ENCODE measurements around the gene MAGI1.

The MAGI1 gene

DNA sequence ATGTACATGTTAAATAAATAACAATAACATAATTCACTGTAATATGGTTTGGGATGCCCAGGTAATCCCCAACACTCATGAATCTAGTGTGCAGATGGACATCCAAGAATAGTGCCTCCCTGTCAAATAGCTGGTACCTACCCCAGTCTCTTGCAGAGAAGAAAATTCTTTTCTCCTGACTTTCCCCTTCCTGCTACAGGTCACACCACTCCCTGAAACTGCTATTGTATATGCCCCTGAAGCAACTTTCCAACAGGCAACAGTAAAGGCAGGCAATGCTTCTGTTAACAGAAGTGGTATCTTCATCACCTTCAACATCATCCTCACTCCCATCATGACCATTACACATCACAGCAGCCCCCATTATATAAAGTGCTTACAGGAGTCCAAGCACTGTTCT lies 431.6 kb downstream of the MAGI1 start:
- DNase-seq, result no peak

DNA sequence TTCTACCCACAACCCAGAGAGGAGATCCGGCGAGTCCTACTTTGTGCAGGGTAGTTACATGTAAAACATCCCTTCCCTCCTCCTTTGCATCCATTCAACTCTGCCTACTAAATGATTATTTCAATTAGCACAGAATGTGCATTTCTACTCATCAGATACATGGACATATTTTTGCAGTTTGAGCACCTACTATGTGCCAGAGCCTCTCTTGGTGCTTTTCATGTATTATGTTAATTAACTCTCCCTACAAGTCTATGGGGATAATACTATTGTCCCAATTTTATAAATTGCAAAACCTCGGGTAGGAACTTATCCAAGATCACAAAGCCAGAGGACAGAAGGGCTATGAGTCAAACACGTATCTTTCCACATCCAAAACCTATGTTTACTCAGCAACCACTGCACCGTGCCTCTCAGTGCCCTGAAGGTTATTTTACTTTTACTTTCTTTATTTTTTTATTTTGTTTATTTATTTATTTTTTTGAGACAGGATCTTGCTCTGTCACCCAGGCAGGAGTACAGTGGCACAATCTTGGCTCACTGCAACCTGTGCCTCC lies 432.8 kb downstream of the MAGI1 start:
- no peak for DNase-seq

DNA sequence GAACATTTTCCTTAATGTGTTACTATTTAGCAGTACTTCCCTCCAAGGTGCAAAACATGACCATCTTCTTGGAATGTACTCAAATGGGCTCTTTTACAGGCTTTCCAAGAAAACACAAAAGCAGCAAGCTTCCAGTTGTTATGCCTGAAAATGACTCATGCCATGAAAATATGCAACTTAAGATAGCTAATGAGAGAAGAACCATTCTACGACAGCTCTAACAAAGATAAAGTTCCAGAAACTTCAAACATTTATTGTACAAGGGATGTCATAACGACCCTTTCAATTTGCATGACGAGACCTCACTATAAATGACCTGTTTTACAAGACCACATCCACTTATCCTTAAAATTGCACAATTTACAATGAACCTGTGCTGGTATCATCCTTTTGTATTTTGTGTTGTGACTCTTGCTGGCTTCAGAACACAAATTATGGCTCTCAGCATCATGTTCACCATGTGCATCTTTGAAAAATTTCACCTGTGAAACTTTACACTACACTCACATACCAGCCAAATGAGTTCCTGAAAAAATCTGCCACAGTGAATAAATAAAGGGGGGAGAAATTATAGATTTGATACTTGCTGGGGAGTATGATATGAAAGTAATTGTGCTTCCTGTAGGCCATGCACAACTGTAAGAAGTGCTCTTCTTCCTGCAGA lies 433.7 kb downstream of the MAGI1 start:
- DNase-seq, result no peak

DNA sequence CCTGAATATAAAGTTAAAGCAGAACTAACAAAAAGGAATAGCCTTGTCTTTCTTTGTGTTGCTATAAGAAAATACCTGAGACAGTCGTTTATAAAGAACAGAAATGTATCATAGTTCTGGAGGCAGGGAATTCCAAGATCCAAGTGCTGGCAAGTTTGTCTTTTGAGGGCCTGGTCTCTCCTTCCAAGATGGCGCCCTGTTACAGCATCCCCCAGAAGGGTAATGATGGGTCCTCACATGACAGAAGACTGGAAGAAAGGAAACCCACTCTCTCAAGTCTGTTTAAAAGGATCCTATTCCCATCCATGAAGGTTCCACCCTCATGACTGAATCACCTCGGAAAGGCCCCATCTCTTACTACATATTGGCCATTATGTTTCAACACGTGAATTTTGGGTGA lies 435.1 kb downstream of the MAGI1 start:
- DNase-seq, result no peak

DNA sequence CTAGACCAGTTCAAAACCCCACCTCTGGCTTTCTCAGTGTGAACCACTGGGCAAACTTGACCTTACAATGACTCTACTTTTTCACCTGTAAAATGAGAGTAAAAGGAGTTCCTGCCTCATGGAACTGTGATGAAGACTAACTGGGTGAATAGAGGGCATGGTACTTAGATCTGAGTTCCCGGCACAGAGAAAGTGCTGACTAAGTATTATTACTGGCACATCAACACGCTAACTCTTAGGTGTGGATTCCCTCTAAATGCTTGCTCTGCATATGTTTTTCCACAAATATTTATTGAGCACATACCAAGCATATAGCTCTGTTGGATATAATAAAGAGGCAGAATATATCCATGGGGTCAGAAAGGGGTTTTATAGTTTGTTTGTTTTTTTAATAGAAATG lies 437.8 kb downstream of the MAGI1 start:
- no peak for DNase-seq

DNA sequence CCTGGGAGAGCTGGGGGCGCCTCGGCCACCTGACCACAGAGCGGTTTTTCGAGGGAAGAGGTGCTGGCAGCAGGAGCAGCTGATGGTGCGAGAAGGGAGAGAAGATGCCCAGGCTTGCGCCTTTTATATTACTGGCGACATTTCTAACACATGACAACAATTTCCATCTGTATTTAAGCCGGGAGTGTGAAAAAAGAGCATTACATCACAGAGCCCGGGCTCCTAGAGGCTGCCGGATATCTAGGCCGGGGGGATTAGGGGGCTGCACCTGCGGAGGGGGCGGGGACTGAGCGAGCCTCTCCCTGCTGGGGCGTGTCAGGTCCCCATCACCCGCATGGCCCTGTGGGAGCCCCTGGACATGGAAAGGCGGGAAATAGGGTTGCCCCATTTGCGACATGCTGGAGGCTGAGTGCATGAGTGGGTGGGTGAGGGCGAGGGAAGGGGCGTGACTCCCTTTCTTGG lies 440.7 kb downstream of the MAGI1 start:
- no peak for DNase-seq

DNA sequence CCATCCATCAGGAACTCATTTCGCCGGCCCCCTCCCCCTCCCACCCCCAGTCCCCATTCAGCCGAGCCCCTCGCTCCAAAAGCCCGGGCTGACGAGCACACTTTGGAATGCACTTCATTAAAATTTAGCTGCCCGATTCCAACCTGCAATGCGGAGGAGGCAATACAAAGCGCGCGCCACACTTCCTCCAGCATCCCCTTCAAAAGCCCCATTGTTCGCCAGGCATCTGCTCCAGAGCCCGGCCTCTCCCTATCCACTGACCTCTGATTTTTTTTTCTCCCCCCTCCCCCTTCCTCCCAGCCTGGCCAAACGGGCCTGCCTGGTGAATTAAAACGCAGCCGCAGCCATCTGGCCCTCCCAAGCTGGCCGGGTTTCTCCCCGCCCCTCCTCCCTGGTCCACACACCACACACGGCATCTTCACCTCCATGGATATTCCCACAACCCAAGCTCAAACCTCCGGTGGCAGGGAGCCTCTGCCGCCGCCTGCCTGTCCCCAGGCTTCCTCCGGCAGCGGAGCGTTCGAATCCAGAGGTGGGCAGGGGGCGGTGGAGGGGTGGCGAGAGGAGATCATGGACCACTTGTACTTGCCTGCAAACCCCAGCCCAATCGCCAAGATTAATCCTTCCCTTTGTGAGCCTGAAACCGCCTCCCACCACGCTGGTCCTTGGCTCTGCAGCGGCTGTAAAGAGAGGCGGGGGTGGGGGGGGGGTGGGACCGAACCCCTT lies 441.3 kb downstream of the MAGI1 start:
- no peak for DNase-seq

DNA sequence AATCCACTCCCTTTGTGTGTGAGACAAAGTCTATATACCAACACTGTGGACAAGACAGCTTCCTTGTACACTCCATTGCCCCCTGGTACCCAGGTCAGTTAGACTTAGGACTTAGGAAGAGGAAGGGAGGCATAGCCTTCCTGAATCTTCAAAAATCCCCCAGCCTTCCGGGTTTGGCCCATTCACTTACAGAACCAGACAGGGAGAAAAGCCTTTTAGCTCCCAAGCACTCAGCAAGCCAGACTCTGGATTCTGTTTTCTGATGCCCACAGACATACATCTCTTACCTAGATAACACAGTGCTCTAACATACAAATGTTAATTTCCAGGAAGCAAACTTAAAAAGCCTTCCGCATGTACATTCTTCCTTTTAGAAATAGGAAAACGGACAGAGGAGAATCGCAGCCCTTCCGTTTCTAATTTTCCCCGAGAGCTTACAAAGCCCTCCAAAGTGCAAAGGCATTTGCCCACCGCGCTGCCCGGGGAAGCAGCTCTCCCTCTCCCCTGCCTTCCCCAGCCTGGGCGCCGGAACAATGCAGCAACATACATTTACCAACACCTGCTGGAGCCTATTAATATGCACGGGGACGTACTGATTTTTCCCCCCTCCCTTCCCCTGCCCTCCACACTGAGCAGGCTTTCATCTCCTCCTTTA lies 442.0 kb downstream of the MAGI1 start:
- DNase-seq, result no peak

DNA sequence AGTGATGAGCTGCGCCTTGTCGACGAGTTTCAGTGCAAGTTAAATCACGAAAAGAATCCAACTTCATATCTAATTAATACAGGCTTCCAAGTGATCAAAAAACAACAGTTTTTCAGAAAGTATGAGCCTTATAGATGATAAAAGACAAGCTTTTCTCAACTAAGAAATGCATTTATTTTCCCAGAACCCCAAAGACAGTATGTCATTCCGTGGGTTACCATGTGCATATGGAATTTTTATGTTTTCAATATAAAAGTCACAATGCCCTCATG lies 442.8 kb downstream of the MAGI1 start:
- no peak for DNase-seq

DNA sequence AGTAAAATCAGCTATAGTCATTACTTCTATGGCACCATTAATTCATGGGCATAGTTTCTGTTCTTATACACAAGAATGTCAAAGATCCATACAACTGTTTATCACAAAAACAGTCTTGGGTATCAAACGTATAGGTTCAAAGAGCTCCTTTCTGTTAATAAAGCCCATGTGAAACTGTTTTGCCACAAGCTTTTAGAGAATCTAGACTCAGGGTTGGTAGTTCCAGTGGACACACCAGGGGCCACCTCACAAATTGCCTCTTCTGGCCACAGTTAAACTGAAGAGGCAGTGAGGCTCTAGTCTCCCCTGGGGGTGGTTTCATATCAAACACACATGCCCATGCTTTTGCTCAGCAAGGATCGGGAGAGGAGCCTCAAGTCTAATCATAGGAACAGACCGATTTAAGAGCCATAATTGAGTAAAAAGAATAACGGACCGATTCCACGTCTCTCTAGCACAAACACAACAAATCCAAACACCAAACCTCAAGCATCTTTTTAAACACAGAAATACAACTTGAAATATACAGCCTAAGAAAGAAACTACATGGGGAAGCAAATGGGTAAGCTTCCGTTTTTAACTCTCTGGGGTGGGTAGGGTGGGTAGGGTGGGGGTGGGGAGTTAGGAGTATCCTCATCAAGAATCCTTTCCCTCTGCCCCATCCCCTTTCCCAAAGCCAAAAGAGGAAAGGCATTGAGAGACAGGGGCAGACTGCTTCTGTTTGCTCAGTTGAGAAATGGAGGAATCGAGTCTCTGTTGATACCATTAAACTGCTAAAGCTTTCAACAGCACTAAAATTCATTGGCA lies 443.3 kb downstream of the MAGI1 start:
- DNase-seq, result no peak

DNA sequence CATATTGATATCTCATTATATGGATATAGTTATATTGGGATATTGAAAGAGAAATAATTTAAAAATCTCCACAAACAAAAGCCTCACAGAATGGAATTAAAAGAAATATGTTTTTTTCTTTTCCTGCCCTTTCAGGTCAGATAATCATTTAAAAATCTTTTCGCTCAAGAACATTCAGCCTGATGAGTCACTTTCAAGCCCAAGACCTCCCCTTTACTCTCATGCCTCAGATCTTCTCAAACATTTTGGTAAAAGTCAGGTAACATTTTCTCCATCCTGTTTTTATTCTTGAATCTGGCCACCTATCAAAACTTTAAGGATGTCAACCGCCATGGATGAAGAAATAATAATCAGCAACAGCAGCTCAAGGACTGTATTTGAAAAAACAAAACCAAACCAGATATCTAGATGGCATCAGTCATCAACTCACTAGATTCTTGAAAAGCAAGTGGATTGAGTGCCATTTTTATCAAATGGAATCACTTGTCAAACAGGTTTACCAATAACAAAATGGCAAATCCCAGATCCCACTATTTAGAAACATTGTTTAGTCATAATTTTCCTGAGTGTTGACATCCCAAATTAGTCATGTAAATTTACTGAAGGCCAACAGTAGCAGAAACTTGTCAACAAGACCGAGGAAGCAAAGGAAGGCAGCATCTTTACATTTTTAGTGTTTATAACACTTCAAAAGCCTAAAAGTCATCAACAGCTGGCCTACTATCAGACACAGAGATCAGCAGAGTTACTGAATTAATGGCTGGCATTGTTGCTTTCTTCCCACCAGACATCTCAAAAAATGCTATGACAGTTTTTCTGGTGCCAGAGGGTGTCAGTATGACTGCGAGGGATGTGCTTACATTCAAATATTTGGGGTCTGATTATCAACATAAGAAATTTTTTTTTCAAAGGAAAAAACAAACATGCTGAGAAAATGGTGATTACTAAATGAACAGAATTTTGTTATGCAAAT lies 444.7 kb downstream of the MAGI1 start:
- no peak for DNase-seq

DNA sequence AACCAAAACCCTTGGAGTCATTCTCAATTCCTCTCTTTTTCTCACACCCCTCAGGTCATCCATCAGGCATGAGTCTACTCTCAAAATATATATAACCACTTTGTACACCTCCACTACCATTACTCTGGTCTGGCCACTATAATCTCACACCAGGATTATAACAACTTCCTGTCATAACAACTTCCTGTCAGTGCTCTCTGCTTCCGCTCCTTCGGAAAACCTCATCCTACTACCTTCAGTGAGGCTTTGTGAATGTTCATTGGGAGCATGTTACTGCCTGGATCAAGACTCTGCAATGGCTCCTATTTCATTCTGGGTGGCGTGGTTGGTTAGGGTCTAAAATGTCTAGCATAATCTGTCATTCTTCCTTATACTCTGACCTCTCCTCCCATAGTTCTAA lies 447.4 kb downstream of the MAGI1 start:
- no peak for DNase-seq

DNA sequence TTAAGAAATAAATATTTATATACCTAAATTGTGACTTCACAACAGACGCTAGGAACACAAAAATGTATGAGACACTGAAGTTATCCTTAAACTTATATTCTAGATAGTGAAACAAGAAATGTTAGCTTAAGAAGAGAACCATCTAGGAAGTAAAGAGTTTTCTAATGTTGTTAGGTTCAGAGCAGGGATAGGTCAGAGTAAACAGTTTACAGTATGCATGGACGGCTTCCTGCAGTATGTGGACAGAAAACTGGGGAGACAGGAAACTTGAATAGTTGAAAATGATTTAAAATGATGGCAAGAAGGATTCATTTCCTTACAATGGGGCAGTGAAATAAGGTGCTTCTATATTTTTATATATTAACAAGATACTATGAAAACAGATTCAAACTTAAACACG lies 449.8 kb downstream of the MAGI1 start:
- no peak for DNase-seq

DNA sequence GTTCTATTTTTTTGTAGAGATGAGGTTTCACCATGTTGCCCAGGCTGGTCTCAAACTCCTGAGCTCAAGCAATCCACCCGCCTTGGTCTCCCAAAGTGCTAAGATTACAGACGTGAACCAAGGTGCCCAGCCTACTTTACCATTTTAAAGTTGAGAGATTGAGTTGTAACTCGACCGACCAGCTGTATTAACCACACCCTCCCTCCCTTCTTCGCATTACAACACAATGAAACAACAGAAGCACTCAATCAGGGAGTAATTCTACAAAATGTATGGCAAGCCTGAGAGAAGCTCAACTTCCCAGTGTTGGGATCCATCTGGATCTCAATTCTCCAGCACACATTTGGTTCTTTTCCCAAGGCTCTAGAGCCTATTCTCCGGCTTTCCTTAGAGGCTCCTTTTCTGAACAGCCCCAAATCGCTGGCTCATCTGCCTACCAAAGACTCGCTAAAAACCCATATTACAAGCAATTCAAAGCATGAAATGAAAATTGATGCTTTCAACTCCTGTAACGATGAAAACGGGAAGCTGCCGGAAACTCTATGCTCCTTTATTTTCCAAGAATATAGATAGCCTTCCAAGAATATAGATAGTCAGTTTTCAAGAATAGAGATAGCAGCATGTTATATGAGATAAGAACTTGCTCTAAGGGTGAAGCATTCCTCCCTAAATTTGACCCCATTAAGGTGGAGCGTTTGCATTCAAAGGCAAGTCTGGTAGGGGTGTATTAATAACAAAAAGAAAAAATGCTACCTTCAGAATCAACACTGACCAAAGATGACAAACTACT lies 450.9 kb downstream of the MAGI1 start:
- DNase-seq, result no peak

DNA sequence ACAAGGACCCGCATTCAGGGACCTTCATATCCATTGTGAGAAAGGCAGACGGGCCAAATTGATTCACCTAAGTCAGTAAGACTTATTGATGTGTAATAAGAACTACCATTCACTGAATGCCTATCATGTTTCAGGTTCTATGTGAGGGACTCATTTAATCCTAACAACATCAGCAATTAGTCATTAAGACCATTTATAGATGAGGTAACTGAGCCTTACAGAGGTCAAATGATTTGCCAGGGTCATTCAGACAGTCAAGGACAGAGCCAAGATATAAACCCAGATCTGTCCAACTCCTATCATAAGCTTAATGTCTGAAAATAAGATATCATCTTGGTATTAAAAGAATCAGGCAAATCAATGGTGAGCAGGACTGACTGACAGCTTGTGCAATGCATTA lies 453.8 kb downstream of the MAGI1 start:
- DNase-seq, result no peak

DNA sequence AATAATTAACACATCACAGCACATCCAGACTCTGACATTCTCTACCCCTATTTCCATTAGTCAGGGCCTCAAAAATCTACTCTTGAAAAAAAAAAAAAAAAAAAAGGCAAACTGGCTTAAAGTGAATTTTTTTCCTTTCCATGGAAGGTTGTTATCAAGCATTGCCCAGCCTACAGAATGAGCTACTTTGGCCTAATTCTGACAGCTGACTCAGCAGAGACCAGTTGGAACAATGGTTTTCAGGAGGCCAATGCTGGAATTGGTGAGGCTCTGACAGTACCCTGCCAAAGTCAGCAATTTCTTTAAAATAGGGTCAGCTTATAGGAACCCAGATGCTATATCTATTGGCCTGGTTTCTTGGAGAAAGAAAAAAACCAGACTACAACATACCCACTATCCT lies 454.7 kb downstream of the MAGI1 start:
- no peak for DNase-seq

DNA sequence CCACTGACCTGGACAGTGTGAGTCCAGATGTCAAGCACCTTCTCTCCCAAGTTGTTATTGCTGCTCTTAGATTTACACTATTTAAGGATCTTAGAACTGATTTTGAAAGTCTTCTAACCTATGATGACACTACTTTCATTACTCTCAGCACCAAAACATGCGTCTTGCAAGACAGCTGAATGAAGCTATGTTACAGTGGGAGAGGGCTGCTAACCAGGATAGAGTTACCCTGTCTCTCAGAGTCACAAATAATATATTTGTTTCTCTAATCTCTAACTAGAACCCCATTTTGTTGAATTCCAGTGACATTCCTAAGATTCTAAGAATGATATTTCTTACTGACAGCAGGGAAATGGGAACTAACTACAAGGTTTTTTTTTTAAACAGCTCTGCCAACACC lies 455.5 kb downstream of the MAGI1 start:
- no peak for DNase-seq

DNA sequence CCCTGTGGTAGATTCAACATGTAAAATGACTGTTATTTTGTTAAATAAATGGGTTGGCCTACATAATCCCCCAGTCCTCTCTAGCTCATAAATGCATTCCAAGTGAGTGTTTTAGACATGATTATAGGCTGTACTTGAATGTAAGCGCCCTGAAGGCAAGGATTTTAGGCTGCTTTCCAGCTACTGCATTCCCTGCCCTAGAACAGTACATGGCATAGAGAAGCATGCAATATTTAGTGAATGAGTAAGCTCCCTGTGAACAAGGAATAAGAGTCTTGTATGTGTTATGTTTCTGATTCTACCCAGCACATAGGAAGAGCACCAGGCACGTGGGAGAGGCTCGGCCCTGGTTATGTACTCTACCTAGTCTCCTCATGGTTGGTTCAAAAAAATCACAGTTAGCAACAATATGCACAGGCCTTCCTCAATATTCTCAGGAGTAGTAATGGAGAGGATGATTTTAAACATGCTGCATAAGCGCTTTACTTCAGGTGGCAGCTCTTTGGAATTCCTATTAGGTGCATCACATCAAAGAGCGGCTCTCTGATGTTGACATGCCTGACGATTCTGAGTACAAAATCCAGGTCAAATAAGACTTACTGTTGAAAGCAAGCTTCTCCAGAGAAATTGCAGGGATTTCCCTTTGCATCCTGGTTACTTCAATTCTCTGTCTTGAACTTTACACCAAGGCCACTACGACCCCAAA lies 456.6 kb downstream of the MAGI1 start:
- DNase-seq, result no peak

DNA sequence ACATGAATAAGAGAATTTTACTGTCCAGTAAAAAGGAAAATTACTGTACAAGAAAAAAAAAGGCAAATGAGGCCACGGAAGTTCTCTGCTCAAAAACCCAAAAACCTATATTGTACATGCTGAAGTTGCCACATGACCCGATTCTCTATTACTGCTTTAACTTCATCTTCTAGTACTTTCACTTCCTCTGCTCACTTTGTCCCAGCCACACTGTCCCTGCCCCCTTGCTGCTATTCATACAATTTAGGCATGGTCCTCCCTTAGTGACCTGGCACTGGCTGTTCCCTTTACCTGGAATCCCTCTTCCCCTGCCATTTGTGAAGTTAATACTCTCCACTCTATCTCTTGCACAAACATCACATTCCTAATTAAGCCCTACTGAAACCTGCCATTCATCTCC lies 457.4 kb downstream of the MAGI1 start:
- no peak for DNase-seq

DNA sequence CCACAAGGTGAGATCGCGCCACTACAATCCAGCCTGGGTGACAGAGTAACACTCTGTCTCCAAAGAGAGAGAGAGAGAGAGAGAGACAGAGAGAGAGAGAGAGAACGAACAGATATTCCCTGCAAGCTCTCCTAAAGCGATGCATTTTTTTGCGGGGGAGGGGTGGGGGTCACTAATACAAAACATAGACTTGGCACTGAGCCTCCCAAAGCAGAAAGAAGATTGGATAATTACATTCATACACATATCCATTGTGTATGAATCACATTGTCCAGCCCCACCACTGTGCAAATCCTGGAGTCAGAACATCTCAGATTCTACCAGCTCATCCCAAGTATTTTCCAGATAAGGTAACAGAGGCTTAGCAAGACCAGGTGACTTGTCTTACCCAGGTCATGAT lies 459.9 kb downstream of the MAGI1 start:
- no peak for DNase-seq
